ENCODE data around the gene SHROOM1. TPM values are rescaled to one million over a fixed set of nuclear protein-coding genes. Genes with fewer than 3 reads are reported as not detected.
"Not testable (repeated sequence)": the region's sequence is repeated elsewhere in the genome, so short reads cannot be mapped to it uniquely, and the experiment has no call there.

The SHROOM1 gene
- total and polyA plus RNA-seq, 5 donors: 2.9 to 5.3 (median 3.6) TPM

DNA sequence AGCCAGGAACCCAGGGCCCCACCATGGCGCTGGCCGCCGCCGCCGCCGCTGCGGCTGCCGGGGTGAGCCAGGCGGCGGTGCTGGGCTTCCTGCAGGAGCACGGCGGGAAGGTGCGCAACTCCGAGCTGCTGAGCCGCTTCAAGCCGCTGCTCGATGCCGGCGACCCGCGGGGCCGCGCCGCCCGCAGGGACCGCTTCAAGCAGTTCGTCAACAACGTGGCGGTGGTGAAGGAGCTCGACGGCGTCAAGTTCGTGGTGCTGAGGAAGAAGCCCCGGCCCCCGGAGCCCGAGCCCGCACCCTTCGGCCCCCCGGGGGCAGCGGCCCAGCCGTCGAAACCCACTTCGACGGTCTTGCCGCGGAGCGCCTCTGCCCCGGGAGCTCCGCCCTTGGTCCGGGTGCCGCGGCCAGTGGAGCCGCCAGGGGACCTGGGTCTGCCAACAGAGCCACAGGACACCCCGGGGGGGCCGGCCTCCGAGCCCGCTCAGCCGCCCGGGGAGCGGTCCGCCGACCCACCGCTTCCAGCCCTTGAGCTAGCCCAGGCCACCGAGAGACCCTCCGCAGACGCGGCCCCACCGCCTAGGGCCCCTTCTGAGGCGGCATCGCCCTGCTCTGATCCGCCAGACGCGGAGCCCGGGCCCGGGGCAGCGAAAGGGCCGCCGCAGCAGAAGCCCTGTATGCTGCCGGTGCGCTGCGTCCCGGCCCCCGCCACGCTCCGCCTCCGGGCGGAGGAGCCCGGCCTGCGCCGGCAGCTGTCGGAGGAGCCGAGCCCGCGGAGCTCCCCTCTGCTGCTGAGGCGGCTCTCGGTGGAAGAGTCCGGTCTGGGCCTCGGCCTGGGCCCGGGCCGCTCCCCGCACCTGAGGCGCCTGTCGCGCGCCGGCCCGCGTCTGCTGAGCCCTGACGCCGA lies 16.6 kb downstream of the SHROOM1 start:
- ATAC-seq: peak; percentile 60 to 68
- Histone ChIP-seq H3K27ac (ENCODE audit: low read length) (no peak overlapping the region), H3K4me3 (ENCODE audit: low read length) (peak overlapping the region; percentile 57), H3K4me1 (ENCODE audit: control insufficient read depth, insufficient read depth, low read length) (no peaks in the 10 kb centered on the region), H3K9me3 (ENCODE audit: control insufficient read depth, low read length) (no peaks in the 10 kb centered on the region), H3K27me3 (ENCODE audit: control insufficient read depth, insufficient read depth) (no peaks in the 10 kb centered on the region)
- 4% methylated on average over 110 of the region's 110 CpGs for WGBS
- DNase-seq: peak in 2 of 3 donors; percentile 61 to 67
- intact Hi-C loops (cut with DNase I): loop anchor here in 1 of 4 donors (10.0 kb wide), 1 partner anchor 49 kb away; no protein-coding TSS in a partner anchor

GRCh38 chr5:132812781-132813598 lies 17.5 kb downstream of the SHROOM1 start, which contains the start of gene SOWAHA:
TSS of gene SOWAHA (plus strand) at chr5:132813302. CDS start at chr5:132813622, 320 bp downstream.
- Histone ChIP-seq H3K27ac (ENCODE audit: low read length) (no peak within 1 kb of the TSS), H3K4me1 (ENCODE audit: control insufficient read depth, insufficient read depth, low read length) (no peaks in the 10 kb centered on the region), H3K4me3 (ENCODE audit: low read length) (peak within 1 kb of the TSS; percentile 57), H3K27me3 (ENCODE audit: control insufficient read depth, insufficient read depth) (no peaks in the 10 kb centered on the region), H3K9me3 (ENCODE audit: control insufficient read depth, low read length) (no peaks in the 10 kb centered on the region)
- WGBS: 3% methylated on average over 68 of the region's 68 CpGs
- intact Hi-C loops (cut with DNase I): loop anchor here in 1 of 4 donors (10.0 kb wide), 1 partner anchor 48 kb away; no protein-coding TSS in a partner anchor
- DNase-seq (no peak), ATAC-seq (peak in 1 of 2 donors; percentile 15)

- ATAC-seq: no peak
- Histone ChIP-seq H3K27me3 (ENCODE audit: control insufficient read depth, insufficient read depth) (no peaks in the 10 kb centered on the region), H3K4me1 (ENCODE audit: control insufficient read depth, insufficient read depth, low read length) (no peaks in the 10 kb centered on the region), H3K9me3 (ENCODE audit: control insufficient read depth, low read length) (no peaks in the 10 kb centered on the region), H3K4me3 (ENCODE audit: low read length) (no peak overlapping the region), H3K27ac (ENCODE audit: low read length) (no peak overlapping the region)
- DNase-seq: peak in 2 of 3 donors; percentile 54 to 58
- 47% methylated on average over 18 of the region's 18 CpGs for WGBS
- intact Hi-C loops (cut with DNase I): loop anchor here in 1 of 4 donors (10.0 kb wide), 1 partner anchor 47 kb away; no protein-coding TSS in a partner anchor
These were observed 18.2 kb downstream of the SHROOM1 start for GRCh38 chr5:132812123-132812765.

GRCh38 chr5:132810605-132811004 lies 19.8 kb downstream of the SHROOM1 start:
- H3K27ac ChIP-seq (ENCODE audit: low read length): no peak overlapping the region
- WGBS: 92% methylated on average over 5 of the region's 5 CpGs
- intact Hi-C loops (cut with DNase I): loop anchor here in 1 of 4 donors (10.0 kb wide), 1 partner anchor 46 kb away; no protein-coding TSS in a partner anchor
- no peak for ATAC-seq
- no peaks in the 10 kb centered on the region for H3K27me3 ChIP-seq (ENCODE audit: control insufficient read depth, insufficient read depth)
- H3K9me3 ChIP-seq (ENCODE audit: control insufficient read depth, low read length): no peaks in the 10 kb centered on the region
- H3K4me1 ChIP-seq (ENCODE audit: control insufficient read depth, insufficient read depth, low read length): no peaks in the 10 kb centered on the region
- H3K4me3 ChIP-seq (ENCODE audit: low read length): no peak overlapping the region
- no peak for DNase-seq

DNA sequence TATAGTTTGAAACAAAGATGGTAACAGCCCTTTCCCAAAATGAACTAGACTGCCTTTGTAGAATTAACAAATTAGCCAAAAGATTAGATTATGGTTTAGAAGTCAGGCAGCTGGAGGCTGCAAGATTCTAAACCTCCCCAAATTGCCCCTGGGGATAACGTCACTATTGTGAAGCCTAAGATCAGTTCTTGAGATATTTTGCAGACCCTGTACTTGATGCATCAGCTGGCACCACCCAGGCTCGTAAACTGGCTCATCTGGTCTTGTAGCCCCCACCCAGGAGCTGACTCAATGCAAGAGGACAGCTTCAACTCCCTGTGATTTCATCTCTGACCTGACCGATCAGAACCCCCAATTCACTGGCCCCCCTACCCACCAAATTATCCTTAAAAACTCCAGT lies 21.6 kb downstream of the SHROOM1 start:
- Histone ChIP-seq H3K9me3 (ENCODE audit: control insufficient read depth, low read length) (no peaks in the 10 kb centered on the region), H3K4me3 (ENCODE audit: low read length) (no peak overlapping the region), H3K27ac (ENCODE audit: low read length) (no peak overlapping the region), H3K27me3 (ENCODE audit: control insufficient read depth, insufficient read depth) (no peaks in the 10 kb centered on the region), H3K4me1 (ENCODE audit: control insufficient read depth, insufficient read depth, low read length) (no peaks in the 10 kb centered on the region)
- DNase-seq (no peak), ATAC-seq (no peak)
- intact Hi-C loops (cut with DNase I): no loop called here
- 40% methylated on average over 3 of the region's 3 CpGs for WGBS

DNA sequence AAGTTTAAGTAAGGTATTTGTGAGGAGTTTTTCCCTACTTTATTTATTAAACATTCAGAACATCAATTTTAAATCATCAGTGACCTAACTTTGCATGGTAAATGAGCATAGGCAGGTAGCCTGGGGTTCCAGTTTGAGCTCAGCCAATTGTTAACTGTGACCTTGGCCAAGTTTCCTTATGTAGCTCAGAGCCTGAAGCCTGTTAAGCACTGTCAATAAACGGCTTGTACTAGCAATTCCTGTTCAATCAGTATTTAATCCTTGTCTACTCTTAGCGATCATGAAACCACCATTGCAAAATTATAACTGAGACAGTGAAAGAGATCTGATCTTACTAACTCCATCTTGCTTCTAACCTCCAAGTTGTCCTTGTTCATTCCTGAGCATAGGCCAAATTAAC lies 22.0 kb downstream of the SHROOM1 start:
- no peaks in the 10 kb centered on the region for H3K9me3 ChIP-seq (ENCODE audit: control insufficient read depth, low read length)
- H3K27ac ChIP-seq (ENCODE audit: low read length): no peak overlapping the region
- no peaks in the 10 kb centered on the region for H3K4me1 ChIP-seq (ENCODE audit: control insufficient read depth, insufficient read depth, low read length)
- intact Hi-C loops (cut with DNase I): no loop called here
- H3K4me3 ChIP-seq (ENCODE audit: low read length): no peak overlapping the region
- no peaks in the 10 kb centered on the region for H3K27me3 ChIP-seq (ENCODE audit: control insufficient read depth, insufficient read depth)
- WGBS: 52% methylated on average over 2 of the region's 2 CpGs
- DNase-seq: no peak
- no peak for ATAC-seq

GRCh38 chr5:132807163-132807838 lies 23.1 kb downstream of the SHROOM1 start:
- Histone ChIP-seq H3K4me1 (ENCODE audit: control insufficient read depth, insufficient read depth, low read length) (no peaks in the 10 kb centered on the region), H3K9me3 (ENCODE audit: control insufficient read depth, low read length) (no peaks in the 10 kb centered on the region), H3K4me3 (ENCODE audit: low read length) (no peak overlapping the region), H3K27ac (ENCODE audit: low read length) (no peak overlapping the region), H3K27me3 (ENCODE audit: control insufficient read depth, insufficient read depth) (no peaks in the 10 kb centered on the region)
- WGBS: 59% methylated on average over 12 of the region's 12 CpGs
- ATAC-seq: peak in 1 of 2 donors; percentile 24
- intact Hi-C loops (cut with DNase I): no loop called here
- DNase-seq: no peak

- ATAC-seq; H3K27ac ChIP-seq (ENCODE audit: low read length); H3K4me3 ChIP-seq (ENCODE audit: low read length); H3K4me1 ChIP-seq (ENCODE audit: control insufficient read depth, insufficient read depth, low read length); H3K9me3 ChIP-seq (ENCODE audit: control insufficient read depth, low read length); DNase-seq; H3K27me3 ChIP-seq (ENCODE audit: control insufficient read depth, insufficient read depth); intact Hi-C loops (cut with DNase I): not testable (repeated sequence)
- whole genome bisulfite sequencing: 92% methylated on average over 12 of the region's 12 CpGs
These were observed 23.7 kb downstream of the SHROOM1 start for GRCh38 chr5:132806804-132807162.

GRCh38 chr5:132805872-132806271 lies 24.6 kb downstream of the SHROOM1 start:
- H3K27me3 ChIP-seq (ENCODE audit: control insufficient read depth, insufficient read depth); H3K9me3 ChIP-seq (ENCODE audit: control insufficient read depth, low read length); H3K4me3 ChIP-seq (ENCODE audit: low read length); H3K27ac ChIP-seq (ENCODE audit: low read length); intact Hi-C loops (cut with DNase I); DNase-seq; H3K4me1 ChIP-seq (ENCODE audit: control insufficient read depth, insufficient read depth, low read length); ATAC-seq: not testable (repeated sequence)
- 87% methylated on average over 6 of the region's 6 CpGs for WGBS

GRCh38 chr5:132804219-132804618 lies 26.2 kb downstream of the SHROOM1 start:
- 65% methylated on average over 1 of the region's 1 CpG for WGBS

More at GRCh38 chr5:132804219-132804618, 26.2 kb downstream of the SHROOM1 start:
- H3K27me3 ChIP-seq (ENCODE audit: control insufficient read depth, insufficient read depth); DNase-seq; H3K4me3 ChIP-seq (ENCODE audit: low read length); H3K4me1 ChIP-seq (ENCODE audit: control insufficient read depth, insufficient read depth, low read length); H3K27ac ChIP-seq (ENCODE audit: low read length); ATAC-seq; H3K9me3 ChIP-seq (ENCODE audit: control insufficient read depth, low read length); intact Hi-C loops (cut with DNase I): not testable (repeated sequence)

All from right cardiac atrium (tissue), 5 donors.